Measurements from ENCODE around the gene IMPA2. TPM values are rescaled to one million over a fixed set of nuclear protein-coding genes. Genes with fewer than 3 reads are reported as not detected.

IMPA2 gene
- total and polyA plus RNA-seq, 2 of the 8 experiments (the other 6 are each of a cell fraction or from before 2014, with no cell fraction given) = 102 to 140 TPM

DNA sequence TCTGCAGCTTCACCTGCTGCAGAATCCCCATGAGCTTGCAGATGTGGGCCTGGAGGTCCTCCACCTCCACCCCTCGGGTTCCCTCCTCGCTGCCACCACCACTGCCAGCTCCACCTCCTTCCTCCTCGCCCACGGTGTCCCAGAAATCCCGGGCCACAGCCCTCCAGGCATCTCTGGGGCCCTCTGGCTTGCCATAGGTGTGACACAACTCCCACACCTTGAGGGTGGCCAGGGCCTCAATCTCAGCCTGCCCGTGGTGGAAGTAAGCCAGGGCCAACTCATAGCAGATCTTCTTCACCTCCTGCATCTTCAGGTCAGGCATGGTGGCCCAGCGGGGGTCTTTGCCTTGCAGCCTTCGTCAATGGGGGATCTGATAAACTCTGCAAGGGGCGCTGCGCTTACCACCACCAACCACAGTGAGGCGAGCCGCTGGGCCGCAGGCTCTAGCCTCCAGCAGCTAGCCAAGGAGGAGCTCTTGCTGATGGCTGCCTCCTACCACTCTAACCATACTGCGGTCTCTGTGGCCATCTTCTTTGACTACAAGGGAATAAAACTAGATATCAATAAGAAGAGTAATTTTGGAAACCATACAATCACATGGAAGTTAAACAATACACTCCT, 76.2 kb downstream of the IMPA2 start:
- ChIA-PET POLR2A (ENCODE audit: partially characterized antibody) (no interaction called here), CTCF (ENCODE audit: partially characterized antibody) (interaction anchor here (0.7 to 2.4 kb wide), 11 partner anchors 9 to 403 kb away, joined by 3 to 8 read pairs (median 4); no protein-coding TSS in a partner anchor)
- Histone ChIP-seq H3K56ac (replicated peaks; ENCODE audit: insufficient read length, low read depth, low read length) (no peak overlapping the region), H3K79me1 (ENCODE audit: low read depth, low read length) (no peaks in the 10 kb centered on the region), H3K9ac (replicated peaks in 1 of 4; ENCODE audit: extremely low read depth in 1 of 4, low read depth in 3 of 4, low read length in 3 of 4) (no peak overlapping the region), H3K4me3 (ENCODE audit: extremely low read depth in 1 of 4, insufficient read depth in 2 of 4, low read depth in 3 of 4, low read length in 4 of 4) (no peak overlapping the region), H3K14ac (ENCODE audit: insufficient read length) (no peak overlapping the region), H3K4me1 (replicated peaks in 1 of 4; ENCODE audit: control insufficient read depth in 3 of 4, insufficient read depth in 4 of 4, low read length in 3 of 4) (no peaks in the 10 kb centered on the region; a peak in 1 of 7 replicates), H3K4me2 (ENCODE audit: insufficient read depth in 1 of 2, low read depth in 2 of 2, low read length in 2 of 2) (no peak overlapping the region), H2BK12ac (ENCODE audit: low read depth, low read length) (no peak overlapping the region), H3K27ac (ENCODE audit: low read depth, low read length) (no peak overlapping the region), H4K91ac (replicated peaks; ENCODE audit: insufficient read length, low read length) (no peak overlapping the region), H3K9me3 (ENCODE audit: insufficient read depth in 2 of 2, low read depth in 1 of 2, low read length in 1 of 2) (no peaks in the 10 kb centered on the region; a peak in 1 of 4 replicates), H2BK15ac (ENCODE audit: low read length) (no peak overlapping the region), H2BK5ac (ENCODE audit: low read depth, low read length) (no peak overlapping the region), H3K18ac (ENCODE audit: extremely low read depth, low read length) (no peak overlapping the region), H2BK20ac (ENCODE audit: low read length) (no peak overlapping the region), H2BK120ac (replicated peaks; ENCODE audit: low read depth, low read length) (no peak overlapping the region), H4K5ac (ENCODE audit: insufficient read length, low read depth, low read length) (no peak overlapping the region), H3K79me2 (ENCODE audit: control insufficient read depth in 1 of 2, insufficient read depth in 2 of 2, low read length in 2 of 2) (no peaks in the 10 kb centered on the region), H2AK5ac (ENCODE audit: low read depth, low read length) (no peak overlapping the region), H2AFZ (ENCODE audit: low read length) (no peak overlapping the region), H4K20me1 (replicated peaks in 1 of 2; ENCODE audit: control insufficient read depth in 1 of 2, insufficient read depth in 2 of 2, low read length in 2 of 2) (no peaks in the 10 kb centered on the region), H3K4ac (replicated peaks; ENCODE audit: insufficient read length, low read depth, low read length) (no peak overlapping the region), H3K23me2 (ENCODE audit: low read depth, low read length) (no peaks in the 10 kb centered on the region), H3K23ac (ENCODE audit: insufficient read length) (no peak overlapping the region), H3K36me3 (ENCODE audit: control insufficient read depth in 2 of 4, insufficient read depth in 4 of 4, low read length in 3 of 4) (no peaks in the 10 kb centered on the region), H4K8ac (ENCODE audit: extremely low read depth, insufficient read depth, low read length) (peak overlapping the region; percentile 35; the same call in 1 of the 2 replicates), H3K27me3 (replicated peaks in 1 of 4; ENCODE audit: control insufficient read depth in 3 of 4, extremely low read depth in 1 of 4, insufficient read depth in 3 of 4, low read length in 3 of 4) (no peaks in the 10 kb centered on the region; a peak in 1 of 7 replicates)
- TF ChIP-seq, protein P1, sequence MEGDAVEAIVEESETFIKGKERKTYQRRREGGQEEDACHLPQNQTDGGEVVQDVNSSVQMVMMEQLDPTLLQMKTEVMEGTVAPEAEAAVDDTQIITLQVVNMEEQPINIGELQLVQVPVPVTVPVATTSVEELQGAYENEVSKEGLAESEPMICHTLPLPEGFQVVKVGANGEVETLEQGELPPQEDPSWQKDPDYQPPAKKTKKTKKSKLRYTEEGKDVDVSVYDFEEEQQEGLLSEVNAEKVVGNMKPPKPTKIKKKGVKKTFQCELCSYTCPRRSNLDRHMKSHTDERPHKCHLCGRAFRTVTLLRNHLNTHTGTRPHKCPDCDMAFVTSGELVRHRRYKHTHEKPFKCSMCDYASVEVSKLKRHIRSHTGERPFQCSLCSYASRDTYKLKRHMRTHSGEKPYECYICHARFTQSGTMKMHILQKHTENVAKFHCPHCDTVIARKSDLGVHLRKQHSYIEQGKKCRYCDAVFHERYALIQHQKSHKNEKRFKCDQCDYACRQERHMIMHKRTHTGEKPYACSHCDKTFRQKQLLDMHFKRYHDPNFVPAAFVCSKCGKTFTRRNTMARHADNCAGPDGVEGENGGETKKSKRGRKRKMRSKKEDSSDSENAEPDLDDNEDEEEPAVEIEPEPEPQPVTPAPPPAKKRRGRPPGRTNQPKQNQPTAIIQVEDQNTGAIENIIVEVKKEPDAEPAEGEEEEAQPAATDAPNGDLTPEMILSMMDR (IDR thresholded peaks at IDR 0.05; ENCODE audit: control extremely low read depth in 1 of 3, insufficient read depth in 1 of 3, low read depth in 1 of 3, low read length in 3 of 3) = peak in 2 of 3 experiments; percentile 44 to 50; a peak in 3 of 4 replicates
- TF ChIP-seq RAD21 (IDR thresholded peaks at IDR 0.05 in 1 of 2, conservative IDR thresholded peaks at IDR 0.05 in 1 of 2; ENCODE audit: low read depth in 2 of 2, low read length in 2 of 2) = peak; percentile 30 to 33; a peak in 3 of 4 replicates
- TF ChIP-seq, protein P2, sequence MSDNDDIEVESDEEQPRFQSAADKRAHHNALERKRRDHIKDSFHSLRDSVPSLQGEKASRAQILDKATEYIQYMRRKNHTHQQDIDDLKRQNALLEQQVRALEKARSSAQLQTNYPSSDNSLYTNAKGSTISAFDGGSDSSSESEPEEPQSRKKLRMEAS (IDR thresholded peaks at IDR 0.05) = no peak
- peak; percentile 66; the same call in 1 of the 2 replicates for TF ChIP-seq YY1 (IDR thresholded peaks at IDR 0.05; ENCODE audit: low read depth, low read length)
- WGBS, 2 experiments (ENCODE audit: extremely low coverage in 1 of 2, insufficient coverage in 1 of 2, insufficient read length in 1 of 2, insufficient replicate concordance in 2 of 2, low coverage in 1 of 2, low lambda C conversion rate in 2 of 2, missing lambda C conversion rate in 1 of 2) = 75% methylated on average over 13 of the region's 14 CpGs; no CpG with 5 or more reads in 1 of the 2 experiments
- no peak for DNase-seq (ENCODE audit: low read depth in 1 of 2, low spot score in 2 of 2)
- no peak for FAIRE-seq

All from H1 (cell line).